GM23338 (cell line): ENCODE results near the gene TPP2. TPM values are rescaled to one million over a fixed set of nuclear protein-coding genes. Genes with fewer than 3 reads are reported as not detected.

Experiments used
- ATAC-seq: fragments of 200-7000 bp; cut with Tn5 transposase; 3 replicates; pipeline ENCODE4 v1.9.1; 2020
- DNase-seq: peaks from one replicate; pipeline ENCODE4 v3.0.0-alpha.2; 2015; ENCODE audit warnings: low spot score
- H2AFZ ChIP-seq: fragments of 200-600 bp; sonication (generic); 2 replicates; pipeline ENCODE4 v1.8.0; 2016; ENCODE audit warnings: antibody characterized with exemption, mild to moderate bottlenecking, moderate library complexity
- H3F3A ChIP-seq: fragments of 200-600 bp; sonication (generic); replicated peaks from 2 replicates; pipeline ENCODE4 v1.8.0; 2017; ENCODE audit warnings: antibody characterized with exemption, mixed run types, low read depth
- H3K27ac ChIP-seq: fragments of 200-600 bp; sonication (generic); 2 replicates; pipeline ENCODE4 v1.6.1; 2016; ENCODE audit warnings: low read depth
- H3K27me3 ChIP-seq: fragments of 200-600 bp; sonication (generic); 2 replicates; pipeline ENCODE4 v1.8.0; 2016; ENCODE audit warnings: mild to moderate bottlenecking, mixed run types, moderate library complexity; ENCODE audit not compliant: insufficient read depth
- H3K36me3 ChIP-seq: fragments of 200-600 bp; sonication (generic); 2 replicates; pipeline ENCODE4 v1.8.0; 2016; ENCODE audit warnings: mild to moderate bottlenecking; ENCODE audit not compliant: insufficient read depth
- H3K4me1 ChIP-seq: fragments of 200-600 bp; sonication (generic); 2 replicates; pipeline ENCODE4 v1.8.0; 2016; ENCODE audit warnings: mild to moderate bottlenecking, moderate library complexity; ENCODE audit not compliant: insufficient read depth
- H3K4me2 ChIP-seq: fragments of 200-600 bp; sonication (generic); 2 replicates; pipeline ENCODE4 v1.7.1; 2017; ENCODE audit warnings: mixed run types
- H3K4me3 ChIP-seq: fragments of 200-600 bp; sonication (generic); 2 replicates; pipeline ENCODE4 v1.6.1; 2016; ENCODE audit warnings: mixed run types
- H3K79me2 ChIP-seq: fragments of 200-600 bp; sonication (generic); replicated peaks from 2 replicates; pipeline ENCODE4 v1.8.0; 2017; ENCODE audit warnings: mild to moderate bottlenecking; ENCODE audit not compliant: insufficient read depth
- H3K9me2 ChIP-seq: fragments of 200-600 bp; sonication (generic); 2 replicates; pipeline ENCODE4 v1.8.0; 2017; ENCODE audit not compliant: insufficient read depth
- H4K20me1 ChIP-seq: fragments of 200-600 bp; sonication (generic); replicated peaks from 2 replicates; pipeline ENCODE4 v1.8.0; 2017; ENCODE audit warnings: mild to moderate bottlenecking; ENCODE audit not compliant: insufficient read depth
- H3K27ac Mint-ChIP-seq: 2 replicates; pipeline ENCODE4 v1.8.0; 2020; ENCODE audit warnings: inconsistent platforms, mild to moderate bottlenecking, moderate library complexity, mixed read lengths
- H3K27me3 Mint-ChIP-seq: 3 replicates; pipeline ENCODE4 v1.8.0; 2022; ENCODE audit warnings: low read depth, mild to moderate bottlenecking, moderate library complexity, mixed read lengths, inconsistent platforms; ENCODE audit not compliant: insufficient read depth, poor library complexity
- H3K36me3 Mint-ChIP-seq: 3 replicates; pipeline ENCODE4 v1.8.0; 2021; ENCODE audit warnings: low read depth, mild to moderate bottlenecking, inconsistent platforms, moderate library complexity, mixed read lengths
- H3K4me1 Mint-ChIP-seq: 3 replicates; pipeline ENCODE4 v1.8.0; 2020; ENCODE audit warnings: mild to moderate bottlenecking, inconsistent platforms, mixed read lengths
- H3K4me3 Mint-ChIP-seq: 3 replicates; pipeline ENCODE4 v1.8.0; 2021; ENCODE audit warnings: moderate library complexity, mild to moderate bottlenecking, inconsistent platforms, mixed read lengths
- H3K9me3 Mint-ChIP-seq: 3 replicates; pipeline ENCODE4 v1.8.0; 2020; ENCODE audit warnings: moderate library complexity, mild to moderate bottlenecking, inconsistent platforms, mixed read lengths
- CREB1 ChIP-seq: fragments of 250-450 bp; sonication (Bioruptor Pico); IDR thresholded peaks from 2 replicates; pipeline ENCODE4 v1.5.0; 2020; ENCODE audit warnings: low read depth, mild to moderate bottlenecking, moderate library complexity
- CTCF ChIP-seq, 2 experiments: fragments of 200-600 bp in 1 of 2; sonication (generic) in 1 of 2; conservative IDR thresholded peaks; 2 replicates each; pipeline versions ENCODE4 v1.5.1 to v1.6.1; 2016 to 2017; ENCODE audit warnings: antibody characterized with exemption in 2 of 2, low read depth in 2 of 2, mild to moderate bottlenecking in 2 of 2, moderate library complexity in 1 of 2
- EZH2 ChIP-seq: fragments of 200-600 bp; sonication (generic); IDR thresholded peaks from one replicate; pipeline ENCODE4 v1.8.0; 2017; ENCODE audit warnings: antibody characterized with exemption, mild to moderate bottlenecking, low read depth; ENCODE audit not compliant: unreplicated experiment
- EZH2phosphoT487 ChIP-seq: fragments of 200-600 bp; sonication (generic); IDR thresholded peaks from one replicate; pipeline ENCODE4 v1.8.1; 2018; ENCODE audit warnings: antibody characterized with exemption; ENCODE audit not compliant: unreplicated experiment
- JUNB ChIP-seq: IDR thresholded peaks from one replicate; pipeline ENCODE4 v1.6.1; 2016; ENCODE audit warnings: antibody characterized with exemption; ENCODE audit not compliant: unreplicated experiment
- POLR2AphosphoS5 ChIP-seq: IDR thresholded peaks from 2 replicates; pipeline ENCODE4 v1.6.1; 2016; ENCODE audit warnings: antibody characterized with exemption, low read depth
- STAT1 ChIP-seq: IDR thresholded peaks from one replicate; pipeline ENCODE4 v1.6.1; 2016; ENCODE audit warnings: antibody characterized with exemption; ENCODE audit not compliant: unreplicated experiment
- ZNF114 ChIP-seq: fragments of 250-450 bp; sonication (Bioruptor Pico); IDR thresholded peaks from 2 replicates; pipeline ENCODE4 v1.5.0; 2020; ENCODE audit warnings: mild to moderate bottlenecking, moderate library complexity
- ZNF331 ChIP-seq: fragments of 250-450 bp; sonication (Bioruptor Pico); IDR thresholded peaks from 2 replicates; pipeline ENCODE4 v1.5.0; 2020; ENCODE audit warnings: low read depth, mild to moderate bottlenecking, moderate library complexity
- polyA plus RNA-seq: library from polyadenylated mRNA; unstranded; fragments of >200 nt; fragmentation: Nextera tagmentation; extraction: Ambion mirVana; gene quantifications from 2 replicates; pipeline ENCODE4 v1.2.1, GENCODE V29; 2016
- total RNA-seq: library from RNA; depleted of rRNA; stranded (reverse); fragments of >200 nt; shearing (Covaris generic); gene quantifications from 2 replicates; pipeline ENCODE4 v1.2.3, GENCODE V29; 2014
- TF ChIP-seq, protein P1 (sequence below): IDR thresholded peaks from one replicate; pipeline ENCODE4 v1.6.1; 2018; ENCODE audit warnings: antibody characterized with exemption; ENCODE audit not compliant: unreplicated experiment

TPP2 gene
- total and polyA plus RNA-seq, 2 experiments from 2014 or later, result 56.6 to 111 TPM

GRCh38 chr13:102591988-102592781 lies 4.6 kb upstream of the TPP2 start (continued):
- TF ChIP-seq POLR2AphosphoS5 (peak; percentile 56), ZNF114 (no peak), ZNF331 (no peak), CREB1 (CRISPR knock-in tag) (peak; percentile 61; the same call in 1 of the 2 replicates), EZH2 (no peak)
- TF ChIP-seq, protein P1, sequence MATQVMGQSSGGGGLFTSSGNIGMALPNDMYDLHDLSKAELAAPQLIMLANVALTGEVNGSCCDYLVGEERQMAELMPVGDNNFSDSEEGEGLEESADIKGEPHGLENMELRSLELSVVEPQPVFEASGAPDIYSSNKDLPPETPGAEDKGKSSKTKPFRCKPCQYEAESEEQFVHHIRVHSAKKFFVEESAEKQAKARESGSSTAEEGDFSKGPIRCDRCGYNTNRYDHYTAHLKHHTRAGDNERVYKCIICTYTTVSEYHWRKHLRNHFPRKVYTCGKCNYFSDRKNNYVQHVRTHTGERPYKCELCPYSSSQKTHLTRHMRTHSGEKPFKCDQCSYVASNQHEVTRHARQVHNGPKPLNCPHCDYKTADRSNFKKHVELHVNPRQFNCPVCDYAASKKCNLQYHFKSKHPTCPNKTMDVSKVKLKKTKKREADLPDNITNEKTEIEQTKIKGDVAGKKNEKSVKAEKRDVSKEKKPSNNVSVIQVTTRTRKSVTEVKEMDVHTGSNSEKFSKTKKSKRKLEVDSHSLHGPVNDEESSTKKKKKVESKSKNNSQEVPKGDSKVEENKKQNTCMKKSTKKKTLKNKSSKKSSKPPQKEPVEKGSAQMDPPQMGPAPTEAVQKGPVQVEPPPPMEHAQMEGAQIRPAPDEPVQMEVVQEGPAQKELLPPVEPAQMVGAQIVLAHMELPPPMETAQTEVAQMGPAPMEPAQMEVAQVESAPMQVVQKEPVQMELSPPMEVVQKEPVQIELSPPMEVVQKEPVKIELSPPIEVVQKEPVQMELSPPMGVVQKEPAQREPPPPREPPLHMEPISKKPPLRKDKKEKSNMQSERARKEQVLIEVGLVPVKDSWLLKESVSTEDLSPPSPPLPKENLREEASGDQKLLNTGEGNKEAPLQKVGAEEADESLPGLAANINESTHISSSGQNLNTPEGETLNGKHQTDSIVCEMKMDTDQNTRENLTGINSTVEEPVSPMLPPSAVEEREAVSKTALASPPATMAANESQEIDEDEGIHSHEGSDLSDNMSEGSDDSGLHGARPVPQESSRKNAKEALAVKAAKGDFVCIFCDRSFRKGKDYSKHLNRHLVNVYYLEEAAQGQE, result no peak

DNA sequence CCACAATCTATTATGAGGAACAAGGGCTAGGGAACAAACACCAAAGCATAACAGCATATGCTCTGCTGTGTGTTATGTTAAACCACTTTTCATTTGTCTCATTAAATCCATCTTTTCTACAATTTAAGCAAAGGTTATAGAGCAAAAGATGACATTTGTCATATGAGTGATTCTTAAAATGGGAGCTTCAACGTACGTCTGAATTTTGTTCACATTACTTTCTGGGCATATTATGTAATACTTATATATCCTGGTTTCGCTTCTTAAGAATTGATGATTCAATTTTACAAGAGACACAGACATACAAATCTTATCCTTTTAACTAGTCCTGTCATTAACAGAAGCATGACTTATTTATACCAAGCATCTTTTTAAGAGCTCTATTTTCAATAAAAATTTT lies 3.3 kb upstream of the TPP2 start:
- Histone ChIP-seq H3K36me3 (no peaks in the 10 kb centered on the region), H3K4me3 (no peak overlapping the region), H3K4me2 (no peak overlapping the region), H3K27me3 (no peaks in the 10 kb centered on the region), H3K27ac (no peak overlapping the region), H4K20me1 (peaks cover 7% of the 10 kb centered on the region; the same call in 1 of the 2 replicates), H3K4me1 (peaks cover 24% of the 10 kb centered on the region), H3K9me2 (no peaks in the 10 kb centered on the region), H2AFZ (no peak overlapping the region), H3K79me2 (peaks cover 35% of the 10 kb centered on the region), H3F3A (no peaks in the 10 kb centered on the region)
- peak overlapping the region; percentile 89; the same call in 1 of the 3 replicates for H3K4me3 Mint-ChIP-seq
- DNase-seq (no peak), ATAC-seq (no peak)
- H3K27me3 Mint-ChIP-seq, result peaks cover 10% of the 10 kb centered on the region
- no peaks in the 10 kb centered on the region for H3K9me3 Mint-ChIP-seq
- H3K36me3 Mint-ChIP-seq, result no peaks in the 10 kb centered on the region
- H3K27ac Mint-ChIP-seq, result peak overlapping the region; percentile 98; the same call in 1 of the 2 replicates
- H3K4me1 Mint-ChIP-seq, result peaks cover 21% of the 10 kb centered on the region; the same call in 2 of the 3 replicates
- TF ChIP-seq EZH2phosphoT487 (no peak), ZNF331 (no peak), POLR2AphosphoS5 (no peak), EZH2 (no peak), CTCF (conservative IDR thresholded peaks at IDR 0.05; ENCODE audit: low read depth in 2 of 2) (no peak), STAT1 (no peak), JUNB (no peak), CREB1 (CRISPR knock-in tag) (no peak), ZNF114 (no peak)
- TF ChIP-seq, protein P1, result no peak
